OCI-LY3 (cell line): ENCODE measurements around the gene UBAC2.

Experiments
- CTCF ChIP-seq: fragments of 200-600, 300-600 bp; sonication (generic); IDR thresholded peaks from 2 replicates; pipeline ENCODE4 v1.5.1; 2014; ENCODE audit warnings: antibody characterized with exemption, low read length, low read depth
- EZH2phosphoT487 ChIP-seq: fragments of 200-600 bp; shearing (Covaris generic); IDR thresholded peaks from 2 replicates; pipeline ENCODE4 v1.6.1; 2018; ENCODE audit warnings: antibody characterized with exemption, mixed run types, low read depth

GRCh38 chr13:99363949-99364348, 163.3 kb downstream of the UBAC2 start:
- TF ChIP-seq CTCF (no peak), EZH2phosphoT487 (no peak)
